HepG2 (cell line): ENCODE data around the gene PIGBOS1. TPM values are rescaled to one million over a fixed set of nuclear protein-coding genes. Genes with fewer than 3 reads are reported as not detected.
A peak's percentile ranks its signal among the peaks of the same experiment; 100 is the strongest.

ENCODE experiments used
- DNMT1 ChIP-seq: sonication (generic); formaldehyde crosslinking; IDR thresholded peaks from 2 replicates; pipeline ENCODE4 v1.5.1; 2020; ENCODE audit warnings: mild to moderate bottlenecking, missing genetic modification reagents
- FOSL1 ChIP-seq: sonication (generic); formaldehyde crosslinking; IDR thresholded peaks from 2 replicates; pipeline ENCODE4 v1.9.0; 2021; ENCODE audit warnings: missing genetic modification reagents, borderline replicate concordance
- FOSL2 ChIP-seq: sonication (generic); formaldehyde crosslinking; IDR thresholded peaks from 2 replicates; pipeline ENCODE4 v1.4.0; 2020; ENCODE audit warnings: missing genetic modification reagents
- KMT2A ChIP-seq: sonication (generic); formaldehyde crosslinking; IDR thresholded peaks from 2 replicates; pipeline ENCODE4 v1.4.0; 2020; ENCODE audit warnings: missing genetic modification reagents
- KMT2B ChIP-seq: IDR thresholded peaks from 2 replicates; pipeline ENCODE4 v1.6.1; 2016; ENCODE audit warnings: missing genetic modification reagents, missing compliant biosample characterization
- MXI1 ChIP-seq: IDR thresholded peaks from 3 replicates; pipeline ENCODE4 v1.6.1; 2012; ENCODE audit warnings: low read depth, low read length, inconsistent platforms, borderline replicate concordance
- PAX8 ChIP-seq: sonication (generic); formaldehyde crosslinking; IDR thresholded peaks from 2 replicates; pipeline ENCODE4 v1.8.0; 2022; ENCODE audit warnings: mild to moderate bottlenecking, missing genetic modification reagents, borderline replicate concordance
- RARA ChIP-seq: IDR thresholded peaks from 2 replicates; pipeline ENCODE4 v1.6.1; 2016; ENCODE audit warnings: missing genetic modification reagents, missing compliant biosample characterization
- RCOR2 ChIP-seq: IDR thresholded peaks from 2 replicates; pipeline ENCODE4 v1.6.1; 2016; ENCODE audit warnings: missing biosample characterization, missing genetic modification reagents
- TARDBP ChIP-seq: sonication (generic); formaldehyde crosslinking; IDR thresholded peaks from 2 replicates; pipeline ENCODE4 v1.8.0; 2022; ENCODE audit warnings: mild to moderate bottlenecking, missing genetic modification reagents
- TSC22D2 ChIP-seq: sonication (generic); formaldehyde crosslinking; IDR thresholded peaks from 2 replicates; pipeline ENCODE4 v1.5.1; 2020; ENCODE audit warnings: missing genetic modification reagents, mild to moderate bottlenecking, borderline replicate concordance
- ZNF225 ChIP-seq: sonication (generic); formaldehyde crosslinking; IDR thresholded peaks from 2 replicates; pipeline ENCODE4 v1.4.0; 2020; ENCODE audit warnings: mild to moderate bottlenecking, missing genetic modification reagents
- ZNF260 ChIP-seq: sonication (generic); formaldehyde crosslinking; IDR thresholded peaks from 2 replicates; pipeline ENCODE4 v1.4.0; 2020; ENCODE audit warnings: missing genetic modification reagents, low read depth, mild to moderate bottlenecking, borderline replicate concordance
- ZNF547 ChIP-seq: sonication (generic); formaldehyde crosslinking; IDR thresholded peaks from 2 replicates; pipeline ENCODE4 v1.5.1; 2020; ENCODE audit warnings: mild to moderate bottlenecking, missing genetic modification reagents
- ZNF549 ChIP-seq: sonication (generic); formaldehyde crosslinking; IDR thresholded peaks from 2 replicates; pipeline ENCODE4 v1.5.0; 2020; ENCODE audit warnings: missing genetic modification reagents
- ZNF564 ChIP-seq: sonication (generic); formaldehyde crosslinking; IDR thresholded peaks from 2 replicates; pipeline ENCODE4 v1.8.1; 2023; ENCODE audit warnings: mild to moderate bottlenecking, missing genetic modification reagents
- ZNF672 ChIP-seq: sonication (generic); formaldehyde crosslinking; IDR thresholded peaks from 2 replicates; pipeline ENCODE4 v1.8.1; 2022; ENCODE audit warnings: missing genetic modification reagents
- ZNF883 ChIP-seq: sonication (generic); formaldehyde crosslinking; IDR thresholded peaks from 2 replicates; pipeline ENCODE4 v1.5.1; 2020; ENCODE audit warnings: mild to moderate bottlenecking, missing genetic modification reagents; ENCODE audit errors: not compliant biosample characterization
- polyA plus RNA-seq, 8 experiments: library from polyadenylated mRNA; depleted of rRNA in 3 of 8; stranded (reverse) in 7 of 8; unstranded in 1 of 8; fragments of >200 nt; fragmentation: Illumina TruSeq in 4 of 8; extraction: Trizol in 4 of 8; gene quantifications; 2 replicates each; pipeline versions ENCODE4 v1.2.1 to v1.2.3, GENCODE V29; 2011 to 2016; ENCODE audit warnings: low read depth in 4 of 8, missing spikeins in 1 of 8, mixed read lengths in 1 of 8; ENCODE audit not compliant: insufficient read depth in 1 of 8
- total RNA-seq, 5 experiments: library from RNA; depleted of rRNA; stranded (reverse); fragments of >200 nt; fragmentation: Illumina TruSeq; extraction: Trizol; gene quantifications; 2 replicates each; pipeline ENCODE4 v1.2.3, GENCODE V29; 2016; ENCODE audit warnings: low read depth in 1 of 5
- TF ChIP-seq, protein P1 (sequence below): sonication (generic); formaldehyde crosslinking; IDR thresholded peaks from 2 replicates; pipeline ENCODE4 v1.4.0; 2020; ENCODE audit warnings: missing genetic modification reagents
- TF ChIP-seq, protein P2 (sequence below): sonication (generic); formaldehyde crosslinking; IDR thresholded peaks from 2 replicates; pipeline ENCODE4 v1.9.0; 2021; ENCODE audit warnings: mild to moderate bottlenecking, missing genetic modification reagents
- TF ChIP-seq, protein P3 (sequence below): sonication (generic); formaldehyde crosslinking; IDR thresholded peaks from 2 replicates; pipeline ENCODE4 v1.5.0; 2020; ENCODE audit warnings: missing genetic modification reagents, mild to moderate bottlenecking, borderline replicate concordance

The PIGBOS1 gene
- total and polyA plus RNA-seq, 2 of the 13 experiments (the other 11 are each of a cell fraction or from before 2014, with no cell fraction given): 14.8 to 22.1 TPM

DNA sequence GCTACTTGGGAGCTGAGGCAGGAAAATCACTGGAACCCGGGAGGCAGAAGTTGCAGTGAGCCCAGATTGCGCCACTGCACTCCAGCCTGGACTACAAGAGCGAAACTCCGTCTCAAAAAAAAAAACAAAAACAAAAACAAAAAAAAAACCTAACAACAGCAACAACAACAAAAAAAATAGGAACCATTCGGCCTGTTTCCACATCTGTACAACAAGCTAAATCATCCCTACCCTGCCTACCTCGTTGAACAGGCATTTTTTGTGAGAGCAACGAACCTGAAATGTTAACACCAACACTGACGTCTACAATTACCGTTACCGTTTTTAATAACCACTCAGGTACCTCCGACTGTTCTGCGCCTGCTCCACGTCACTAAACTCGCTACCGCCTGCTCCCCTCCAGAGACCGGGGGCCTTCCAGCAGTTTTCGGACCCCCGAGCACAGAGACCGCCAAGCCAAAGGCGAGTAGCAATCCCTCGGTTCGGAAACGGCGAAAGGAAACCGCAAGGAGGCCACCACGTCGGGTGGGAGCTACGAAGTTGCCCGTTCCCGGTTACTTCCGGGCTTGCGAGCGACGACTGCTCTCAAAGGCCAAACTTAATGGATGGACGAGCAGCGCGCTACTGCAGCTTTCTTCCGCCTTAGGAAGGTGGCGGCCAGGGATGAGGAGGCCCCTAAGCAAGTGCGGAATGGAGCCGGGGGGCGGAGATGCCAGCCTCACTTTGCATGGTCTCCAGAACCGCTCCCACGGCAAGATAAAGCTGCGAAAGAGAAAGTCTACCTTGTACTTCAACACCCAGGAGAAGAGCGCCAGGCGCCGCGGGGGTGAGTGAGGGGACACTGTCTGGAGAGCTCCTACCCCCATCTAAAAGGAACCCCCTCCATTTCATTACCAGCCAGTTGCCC lies at the start of gene PIGBOS1, which contains the start of gene PIGB (continued):
- TF ChIP-seq KMT2A (CRISPR knock-in tag) (peak; percentile 98), DNMT1 (peak; percentile 27; the same call in 1 of the 2 replicates), TARDBP (CRISPR knock-in tag) (peak; percentile 77; the same call in 1 of the 2 replicates), ZNF547 (CRISPR knock-in tag) (peak; percentile 80), ZNF883 (CRISPR knock-in tag) (peak; percentile 70), PAX8 (0 out of 2 replicates have a peak, but pooled peaks have one; percentile 62), ZNF260 (CRISPR knock-in tag) (no peak), RCOR2 (no peak), FOSL1 (CRISPR knock-in tag) (no peak), ZNF672 (CRISPR knock-in tag) (no peak), RARA (CRISPR knock-in tag) (no peak; the same call in 1 of the 2 replicates), TSC22D2 (CRISPR knock-in tag) (peak; percentile 72), ZNF564 (0 out of 2 replicates have a peak, but pooled peaks have one; percentile 63), ZNF549 (CRISPR knock-in tag) (no peak), FOSL2 (peak; percentile 37), ZNF225 (CRISPR knock-in tag) (no peak; the same call in 1 of the 2 replicates), KMT2B (CRISPR knock-in tag) (peak; percentile 99), MXI1 (peak; percentile 57; the same call in 1 of the 3 replicates)
- TF ChIP-seq, protein P1, sequence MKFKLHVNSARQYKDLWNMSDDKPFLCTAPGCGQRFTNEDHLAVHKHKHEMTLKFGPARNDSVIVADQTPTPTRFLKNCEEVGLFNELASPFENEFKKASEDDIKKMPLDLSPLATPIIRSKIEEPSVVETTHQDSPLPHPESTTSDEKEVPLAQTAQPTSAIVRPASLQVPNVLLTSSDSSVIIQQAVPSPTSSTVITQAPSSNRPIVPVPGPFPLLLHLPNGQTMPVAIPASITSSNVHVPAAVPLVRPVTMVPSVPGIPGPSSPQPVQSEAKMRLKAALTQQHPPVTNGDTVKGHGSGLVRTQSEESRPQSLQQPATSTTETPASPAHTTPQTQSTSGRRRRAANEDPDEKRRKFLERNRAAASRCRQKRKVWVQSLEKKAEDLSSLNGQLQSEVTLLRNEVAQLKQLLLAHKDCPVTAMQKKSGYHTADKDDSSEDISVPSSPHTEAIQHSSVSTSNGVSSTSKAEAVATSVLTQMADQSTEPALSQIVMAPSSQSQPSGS: peak; percentile 86
- TF ChIP-seq, protein P2, sequence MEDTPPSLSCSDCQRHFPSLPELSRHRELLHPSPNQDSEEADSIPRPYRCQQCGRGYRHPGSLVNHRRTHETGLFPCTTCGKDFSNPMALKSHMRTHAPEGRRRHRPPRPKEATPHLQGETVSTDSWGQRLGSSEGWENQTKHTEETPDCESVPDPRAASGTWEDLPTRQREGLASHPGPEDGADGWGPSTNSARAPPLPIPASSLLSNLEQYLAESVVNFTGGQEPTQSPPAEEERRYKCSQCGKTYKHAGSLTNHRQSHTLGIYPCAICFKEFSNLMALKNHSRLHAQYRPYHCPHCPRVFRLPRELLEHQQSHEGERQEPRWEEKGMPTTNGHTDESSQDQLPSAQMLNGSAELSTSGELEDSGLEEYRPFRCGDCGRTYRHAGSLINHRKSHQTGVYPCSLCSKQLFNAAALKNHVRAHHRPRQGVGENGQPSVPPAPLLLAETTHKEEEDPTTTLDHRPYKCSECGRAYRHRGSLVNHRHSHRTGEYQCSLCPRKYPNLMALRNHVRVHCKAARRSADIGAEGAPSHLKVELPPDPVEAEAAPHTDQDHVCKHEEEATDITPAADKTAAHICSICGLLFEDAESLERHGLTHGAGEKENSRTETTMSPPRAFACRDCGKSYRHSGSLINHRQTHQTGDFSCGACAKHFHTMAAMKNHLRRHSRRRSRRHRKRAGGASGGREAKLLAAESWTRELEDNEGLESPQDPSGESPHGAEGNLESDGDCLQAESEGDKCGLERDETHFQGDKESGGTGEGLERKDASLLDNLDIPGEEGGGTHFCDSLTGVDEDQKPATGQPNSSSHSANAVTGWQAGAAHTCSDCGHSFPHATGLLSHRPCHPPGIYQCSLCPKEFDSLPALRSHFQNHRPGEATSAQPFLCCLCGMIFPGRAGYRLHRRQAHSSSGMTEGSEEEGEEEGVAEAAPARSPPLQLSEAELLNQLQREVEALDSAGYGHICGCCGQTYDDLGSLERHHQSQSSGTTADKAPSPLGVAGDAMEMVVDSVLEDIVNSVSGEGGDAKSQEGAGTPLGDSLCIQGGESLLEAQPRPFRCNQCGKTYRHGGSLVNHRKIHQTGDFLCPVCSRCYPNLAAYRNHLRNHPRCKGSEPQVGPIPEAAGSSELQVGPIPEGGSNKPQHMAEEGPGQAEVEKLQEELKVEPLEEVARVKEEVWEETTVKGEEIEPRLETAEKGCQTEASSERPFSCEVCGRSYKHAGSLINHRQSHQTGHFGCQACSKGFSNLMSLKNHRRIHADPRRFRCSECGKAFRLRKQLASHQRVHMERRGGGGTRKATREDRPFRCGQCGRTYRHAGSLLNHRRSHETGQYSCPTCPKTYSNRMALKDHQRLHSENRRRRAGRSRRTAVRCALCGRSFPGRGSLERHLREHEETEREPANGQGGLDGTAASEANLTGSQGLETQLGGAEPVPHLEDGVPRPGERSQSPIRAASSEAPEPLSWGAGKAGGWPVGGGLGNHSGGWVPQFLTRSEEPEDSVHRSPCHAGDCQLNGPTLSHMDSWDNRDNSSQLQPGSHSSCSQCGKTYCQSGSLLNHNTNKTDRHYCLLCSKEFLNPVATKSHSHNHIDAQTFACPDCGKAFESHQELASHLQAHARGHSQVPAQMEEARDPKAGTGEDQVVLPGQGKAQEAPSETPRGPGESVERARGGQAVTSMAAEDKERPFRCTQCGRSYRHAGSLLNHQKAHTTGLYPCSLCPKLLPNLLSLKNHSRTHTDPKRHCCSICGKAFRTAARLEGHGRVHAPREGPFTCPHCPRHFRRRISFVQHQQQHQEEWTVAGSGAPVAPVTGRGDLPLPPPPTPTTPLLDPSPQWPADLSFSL: peak; percentile 49; the same call in 1 of the 2 replicates
- TF ChIP-seq, protein P3, sequence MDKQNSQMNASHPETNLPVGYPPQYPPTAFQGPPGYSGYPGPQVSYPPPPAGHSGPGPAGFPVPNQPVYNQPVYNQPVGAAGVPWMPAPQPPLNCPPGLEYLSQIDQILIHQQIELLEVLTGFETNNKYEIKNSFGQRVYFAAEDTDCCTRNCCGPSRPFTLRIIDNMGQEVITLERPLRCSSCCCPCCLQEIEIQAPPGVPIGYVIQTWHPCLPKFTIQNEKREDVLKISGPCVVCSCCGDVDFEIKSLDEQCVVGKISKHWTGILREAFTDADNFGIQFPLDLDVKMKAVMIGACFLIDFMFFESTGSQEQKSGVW (CRISPR knock-in tag): no peak
